Gastrocnemius medialis (tissue), 4 donors: ENCODE results near the gene LRRC1. TPM values are rescaled to one million over a fixed set of nuclear protein-coding genes. Genes with fewer than 3 reads are reported as not detected.

ENCODE experiments used
- ATAC-seq, 2 donors: fragments of 150-250 bp; one replicate each; pipeline ENCODE4 v1.9.1; 2016
- DNase-seq, 2 donors: peaks; one replicate each; pipeline ENCODE4 v3.0.0-alpha.2; 2019
- H3K27ac ChIP-seq, 4 donors: fragments of 200-600 bp; sonication (generic); 1 replicate in 1 of 4; 2 replicates in 3 of 4; pipeline ENCODE4 v1.5.1; 2016 to 2018; ENCODE audit warnings: mild to moderate bottlenecking in 2 of 4, moderate library complexity in 1 of 4
- H3K27me3 ChIP-seq, 3 donors: fragments of 200-600 bp; sonication (generic) in 2 of 3; 1 replicate in 1 of 3; 2 replicates in 2 of 3; pipeline versions ENCODE4 v1.5.1 to v1.6.0; 2016 to 2019; ENCODE audit warnings: mild to moderate bottlenecking in 1 of 3, moderate library complexity in 1 of 3
- H3K36me3 ChIP-seq, 2 donors: fragments of 200-600 bp; sonication (generic) in 1 of 2; one replicate each; pipeline ENCODE4 v1.5.1; 2017 to 2018
- H3K4me1 ChIP-seq, 2 donors: fragments of 200-600 bp; sonication (generic) in 1 of 2; one replicate each; pipeline ENCODE4 v1.5.1; 2016 to 2017; ENCODE audit warnings: mild to moderate bottlenecking in 2 of 2
- H3K4me3 ChIP-seq, 4 donors: fragments of 200-600 bp; sonication (generic) in 3 of 4; 1 replicate in 1 of 4; 2 replicates in 3 of 4; pipeline ENCODE4 v1.5.1; 2016 to 2019; ENCODE audit warnings: mild to moderate bottlenecking in 2 of 4
- H3K9me3 ChIP-seq, 3 donors: fragments of 200-600 bp; sonication (generic) in 2 of 3; 1 replicate in 1 of 3; 2 replicates in 2 of 3; pipeline ENCODE4 v1.5.1; 2016 to 2019
- CTCF ChIP-seq, 5 experiments: fragments of 450-650 bp in 3 of 5; fragments of 200-600 bp in 2 of 5; sonication (generic) in 2 of 5; IDR thresholded peaks in 4 of 5; conservative IDR thresholded peaks in 1 of 5; 1 replicate in 4 of 5; 2 replicates in 1 of 5; pipeline ENCODE4 v1.5.1; 2016 to 2019; ENCODE audit warnings: antibody characterized with exemption in 5 of 5, mild to moderate bottlenecking in 3 of 5, moderate library complexity in 3 of 5
- POLR2A ChIP-seq, 2 donors: fragments of 450-650 bp; IDR thresholded peaks; one replicate each; pipeline ENCODE4 v1.6.1; 2017; ENCODE audit warnings: antibody characterized with exemption in 2 of 2, mild to moderate bottlenecking in 2 of 2, moderate library complexity in 2 of 2
- in situ Hi-C, 4 donors: fragments of 200-750 bp; cut with MboI; loops; one replicate each; pipeline versions ENCODE4 v1.15.0 to v1.8.0; 2017; ENCODE audit warnings: low sequenced_read_pairs in 4 of 4
- intact Hi-C: fragments of 100-400 bp; cut with DNase I; formaldehyde crosslinking; loops from one replicate; pipeline ENCODE4 v1.15.1; 2023; ENCODE audit warnings: low total_unique reads
- total RNA-seq, 4 donors: library from RNA; depleted of rRNA; stranded (reverse); fragments of >200 nt; gene quantifications; one replicate each; pipeline versions ENCODE4 v1.1.0 to v1.2.3, GENCODE V29; 2016

LRRC1 gene
- total RNA-seq: 1 to 10 TPM in 2 of 4 donors, under 1 TPM in 2; 0.67 to 8.5 (median 2.4) TPM

DNA sequence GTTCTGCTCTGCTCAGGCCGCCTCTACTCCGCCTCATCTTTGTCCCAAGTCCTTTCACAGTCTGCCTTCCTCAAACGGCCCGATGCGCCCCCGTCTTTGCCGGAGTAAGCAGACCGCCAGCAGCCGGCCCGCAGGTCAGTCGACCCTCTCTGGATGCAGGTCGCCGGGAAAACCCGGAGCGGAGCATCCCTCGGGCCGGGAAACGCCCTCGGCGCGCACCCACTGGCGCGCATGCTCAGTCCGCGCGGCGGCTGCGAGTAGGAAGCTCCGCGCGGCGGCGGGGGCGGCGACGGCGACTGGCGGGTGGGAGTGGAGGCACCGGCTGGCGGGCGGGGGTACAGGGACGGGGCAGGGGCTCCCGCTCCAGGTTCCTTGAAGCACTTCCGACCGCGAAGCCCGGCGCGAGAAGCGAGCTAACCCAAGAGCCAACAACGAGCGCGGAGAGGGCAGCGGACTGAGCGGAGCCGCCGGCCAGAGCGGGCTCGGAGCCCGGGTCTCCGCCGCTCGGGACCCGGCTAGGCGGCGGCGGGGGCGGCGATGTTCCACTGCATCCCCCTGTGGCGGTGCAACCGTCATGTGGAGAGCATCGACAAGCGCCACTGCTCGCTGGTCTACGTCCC, at the start of gene LRRC1:
TSS of gene LRRC1 (plus strand) at position 286 of the 620 bp plus-strand sequence. CDS start at position 538, 252 bp downstream.
- in situ Hi-C loops (no loop called here), intact Hi-C loops (loop anchor here (1.0 to 10.0 kb wide), 3 partner anchors 160 to 250 kb away; partner anchors contain the start of gene GCLC)
- Histone ChIP-seq H3K4me1 (peaks cover 20 to 21% of the 10 kb centered on the region in 2 donors), H3K36me3 (no peaks in the 10 kb centered on the region), H3K27ac (peak within 1 kb of the TSS in 3 of 4 donors; percentile 27 to 62 (median 46)), H3K27me3 (peaks cover 28 to 38% (median 36%) of the 10 kb centered on the region in 3 donors), H3K9me3 (no peaks in the 10 kb centered on the region), H3K4me3 (peak within 1 kb of the TSS; percentile 62 to 77 (median 73))
- peak; percentile 2 to 30 for TF ChIP-seq POLR2A (IDR thresholded peaks at IDR 0.05)
- TF ChIP-seq CTCF (IDR thresholded peaks at IDR 0.05 in 4 of 5, conservative IDR thresholded peaks at IDR 0.05 in 1 of 5): no peak
- DNase-seq: peak; percentile 39 to 57
- ATAC-seq: peak; percentile 72 to 80

DNA sequence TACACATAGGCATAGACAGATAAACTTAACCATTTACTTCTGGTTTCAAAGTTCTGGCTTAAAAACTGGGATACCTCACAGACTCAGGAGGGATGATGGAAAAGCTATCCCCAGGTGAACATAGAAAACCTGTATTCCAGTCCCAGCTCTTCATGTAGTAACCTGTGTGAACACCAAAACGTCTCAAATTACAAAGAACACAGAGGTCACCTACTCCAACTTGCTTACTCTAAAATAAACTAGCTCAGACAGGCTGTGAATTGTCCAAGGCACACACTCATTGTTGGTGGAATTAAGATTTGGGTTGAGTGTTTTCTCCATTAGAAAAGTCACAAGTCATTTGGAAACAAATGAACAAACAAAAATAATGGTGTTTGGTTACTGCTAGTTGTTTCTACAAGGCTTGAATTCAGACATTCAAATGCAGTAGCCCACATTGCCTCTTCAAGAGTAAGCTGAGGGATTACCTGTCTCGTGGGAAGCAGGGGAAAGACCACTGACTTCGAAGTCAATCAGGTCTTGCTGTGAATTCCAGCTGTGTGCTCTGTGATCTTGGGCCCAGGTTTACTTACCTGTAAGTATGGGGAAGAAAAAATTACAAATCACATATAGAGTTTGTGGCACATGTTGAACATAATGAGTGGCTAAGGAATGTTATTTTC, 48.2 kb upstream of the LRRC1 start:
- Histone ChIP-seq H3K27me3 (no peaks in the 10 kb centered on the region), H3K36me3 (no peaks in the 10 kb centered on the region), H3K4me1 (no peaks in the 10 kb centered on the region), H3K27ac (no peak overlapping the region), H3K4me3 (no peak overlapping the region), H3K9me3 (no peaks in the 10 kb centered on the region)
- ATAC-seq: no peak
- in situ Hi-C loops: loop anchor here (25.0 kb wide), 1 partner anchor 584 kb away; no protein-coding TSS in a partner anchor
- TF ChIP-seq CTCF (IDR thresholded peaks at IDR 0.05 in 4 of 5, conservative IDR thresholded peaks at IDR 0.05 in 1 of 5) (no peak), POLR2A (IDR thresholded peaks at IDR 0.05) (no peak)
- DNase-seq: no peak
- intact Hi-C loops: no loop called here

- DNase-seq (no peak), ATAC-seq (no peak)
- Histone ChIP-seq H3K9me3 (no peaks in the 10 kb centered on the region), H3K36me3 (no peaks in the 10 kb centered on the region), H3K27ac (no peak overlapping the region), H3K27me3 (no peaks in the 10 kb centered on the region), H3K4me3 (no peak overlapping the region), H3K4me1 (no peaks in the 10 kb centered on the region)
- TF ChIP-seq POLR2A (IDR thresholded peaks at IDR 0.05) (no peak), CTCF (IDR thresholded peaks at IDR 0.05 in 4 of 5, conservative IDR thresholded peaks at IDR 0.05 in 1 of 5) (no peak)
- intact Hi-C loops: no loop called here
- in situ Hi-C loops: no loop called here
These were observed 44.7 kb upstream of the LRRC1 start for GRCh38 chr6:53750052-53750650.

DNA sequence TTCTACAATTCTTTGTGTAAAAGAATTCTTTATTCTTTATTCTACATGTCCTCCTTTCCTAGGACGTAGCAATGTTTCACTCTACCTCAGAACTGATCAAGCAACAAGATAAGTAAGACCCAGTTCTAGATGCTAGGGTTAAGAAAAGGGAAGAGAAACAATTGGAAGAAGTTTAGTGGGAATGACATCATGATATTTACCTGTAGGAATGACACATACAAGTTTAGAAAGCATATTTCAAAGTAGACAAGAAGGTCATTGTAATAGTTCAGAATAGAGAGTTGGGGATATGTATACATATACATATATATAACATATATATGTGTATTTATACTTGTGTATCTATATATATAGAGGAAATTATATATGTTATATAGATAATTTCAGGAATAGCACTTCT, 43.4 kb upstream of the LRRC1 start:
- DNase-seq: no peak
- TF ChIP-seq CTCF (IDR thresholded peaks at IDR 0.05 in 4 of 5, conservative IDR thresholded peaks at IDR 0.05 in 1 of 5) (no peak), POLR2A (IDR thresholded peaks at IDR 0.05) (no peak)
- intact Hi-C loops: no loop called here

More for the DNA sequence above, 43.4 kb upstream of the LRRC1 start:
- ATAC-seq: no peak
- H3K4me3 ChIP-seq: no peak overlapping the region
- no peak overlapping the region for H3K27ac ChIP-seq
- H3K9me3 ChIP-seq: no peaks in the 10 kb centered on the region
- H3K27me3 ChIP-seq: no peaks in the 10 kb centered on the region
- H3K36me3 ChIP-seq: no peaks in the 10 kb centered on the region
- no peaks in the 10 kb centered on the region for H3K4me1 ChIP-seq
- in situ Hi-C loops: no loop called here
